HG03025 (cell line): ENCODE data around the gene DUOXA2.
"Not testable (repeated sequence)": the region's sequence is repeated elsewhere in the genome, so short reads cannot be mapped to it uniquely, and the experiment has no call there.

ENCODE experiments used
- ATAC-seq: cut with Tn5 transposase; IDR thresholded peaks from one replicate; pipeline ENCODE4 v1.9.1; 2021; ENCODE audit warnings: mild to moderate bottlenecking, moderate library complexity; ENCODE audit not compliant: unreplicated experiment, low FRiP score

The DUOXA2 gene

DNA sequence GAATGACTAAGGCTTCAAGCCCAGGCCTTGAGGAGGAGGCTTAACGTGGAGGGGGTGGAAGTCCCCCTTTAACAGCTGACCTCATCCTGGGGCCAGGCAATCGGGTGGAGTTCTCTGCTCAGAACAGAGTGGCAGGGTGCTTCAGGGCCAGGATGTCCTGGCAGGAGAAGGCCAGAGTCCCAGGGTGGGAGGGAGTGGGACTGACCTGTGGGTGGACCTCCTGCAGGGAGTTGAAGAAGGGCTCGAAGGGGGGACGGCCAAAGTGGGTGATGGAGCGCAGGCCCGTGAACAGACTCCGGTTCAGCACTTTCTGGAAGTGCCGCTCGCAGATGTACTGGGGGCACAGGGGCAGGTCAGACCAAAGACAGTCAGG, 19.8 kb upstream of the DUOXA2 start:
- no peak for ATAC-seq

DNA sequence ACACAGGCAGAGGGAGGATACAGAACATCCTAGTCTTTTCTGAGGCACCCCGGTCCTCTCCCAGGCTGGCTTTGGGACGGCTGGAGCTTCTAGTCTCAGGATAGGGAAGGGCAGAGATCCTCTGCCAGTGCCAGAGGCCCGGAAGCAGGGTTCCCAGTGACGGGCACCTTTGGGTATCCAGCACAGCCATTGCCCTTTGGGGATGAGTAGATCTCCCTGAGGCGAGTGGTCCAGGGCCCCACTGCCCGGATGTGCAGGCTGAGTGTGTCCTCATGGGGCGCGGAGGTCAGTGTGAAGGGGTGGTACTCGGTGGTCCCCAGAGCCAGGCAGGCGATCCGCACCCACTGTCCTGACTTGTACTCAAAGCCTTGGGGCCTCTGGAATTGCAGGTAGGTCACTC, 18.5 kb upstream of the DUOXA2 start:
- ATAC-seq = no peak

DNA sequence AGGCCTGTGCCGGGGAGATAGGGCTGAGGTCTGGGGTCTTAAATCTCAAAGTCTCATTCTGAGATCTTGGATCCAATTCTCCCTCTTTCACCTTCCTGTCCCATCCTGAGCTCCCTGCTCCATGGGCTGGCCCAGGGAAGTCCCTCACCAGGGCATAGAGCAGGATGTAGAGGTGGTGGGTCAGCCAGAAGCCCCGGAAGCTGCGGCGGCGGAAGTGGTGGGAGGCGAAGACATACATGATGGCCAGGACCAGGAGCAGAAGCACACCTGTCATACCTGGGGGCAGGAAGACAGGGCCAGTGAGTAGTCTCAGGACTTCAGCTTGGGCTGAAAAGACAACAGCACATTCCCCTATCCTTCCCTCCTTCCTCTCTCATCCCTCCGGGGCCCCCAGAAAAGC, 16.7 kb upstream of the DUOXA2 start:
- no peak for ATAC-seq

DNA sequence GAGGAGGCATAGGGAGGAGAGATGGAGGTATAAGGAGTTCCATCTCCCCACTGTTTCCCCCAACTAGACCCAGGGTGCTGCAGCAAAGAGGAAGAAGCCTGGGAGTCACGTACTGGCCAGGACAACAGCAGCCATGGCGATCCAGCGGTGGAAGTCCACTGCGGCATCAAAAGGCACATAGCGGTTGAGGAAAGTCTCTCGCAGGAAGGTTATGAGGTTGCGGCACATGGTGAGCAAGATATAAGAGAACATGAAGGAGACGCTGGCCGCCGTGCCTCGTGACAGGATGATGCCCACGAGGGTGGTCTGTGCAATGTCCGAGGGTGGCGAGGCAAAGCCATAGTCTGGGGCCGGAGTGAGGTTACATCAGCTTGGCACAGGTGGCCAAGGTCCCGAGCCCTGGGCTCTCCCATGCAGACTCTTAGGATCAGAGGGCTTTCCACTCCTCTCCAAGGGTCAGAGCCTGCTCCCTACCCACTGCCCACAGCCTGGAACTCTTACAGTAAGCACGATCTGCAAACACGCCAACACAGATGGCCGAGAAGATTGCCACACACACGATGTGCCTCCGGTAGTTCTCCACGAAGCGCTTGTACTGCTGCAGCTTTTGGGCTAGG, 14.5 kb upstream of the DUOXA2 start:
- ATAC-seq = no peak

DNA sequence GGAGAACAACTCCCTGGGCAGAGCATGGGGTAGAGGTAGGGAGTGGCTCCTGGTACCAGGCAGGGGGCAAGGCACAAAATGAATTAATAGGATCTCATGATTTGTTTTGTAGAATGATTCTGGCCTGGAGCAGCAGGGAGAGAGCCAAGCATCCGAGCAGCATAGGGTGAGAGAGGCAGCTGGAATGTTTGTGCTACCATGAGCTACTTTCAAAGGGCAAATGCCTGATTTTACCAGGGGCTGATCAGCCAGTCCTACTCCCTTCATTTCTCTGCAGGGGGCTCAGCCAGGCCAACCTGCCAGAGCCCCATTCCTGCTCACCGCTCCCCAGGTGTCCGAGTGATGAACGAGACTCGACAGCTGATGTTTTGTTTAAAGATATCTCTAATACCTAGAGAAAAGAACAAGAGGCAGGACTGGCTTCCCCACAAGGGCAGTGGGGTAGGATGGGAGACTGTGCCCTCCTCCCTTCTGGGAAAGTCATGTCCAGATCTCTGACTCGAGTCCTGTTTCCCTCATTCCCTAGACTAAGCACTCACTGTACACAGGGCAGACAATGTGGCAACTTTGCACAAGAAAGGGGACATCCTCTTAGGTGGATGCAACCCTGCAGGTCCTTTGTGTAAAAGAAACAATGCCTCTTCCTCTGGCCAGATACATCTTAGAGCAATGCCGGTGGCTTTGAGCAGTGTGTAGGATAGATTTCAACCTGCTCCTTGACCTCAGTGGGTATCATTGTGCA, 13.1 kb upstream of the DUOXA2 start:
- ATAC-seq = no peak

DNA sequence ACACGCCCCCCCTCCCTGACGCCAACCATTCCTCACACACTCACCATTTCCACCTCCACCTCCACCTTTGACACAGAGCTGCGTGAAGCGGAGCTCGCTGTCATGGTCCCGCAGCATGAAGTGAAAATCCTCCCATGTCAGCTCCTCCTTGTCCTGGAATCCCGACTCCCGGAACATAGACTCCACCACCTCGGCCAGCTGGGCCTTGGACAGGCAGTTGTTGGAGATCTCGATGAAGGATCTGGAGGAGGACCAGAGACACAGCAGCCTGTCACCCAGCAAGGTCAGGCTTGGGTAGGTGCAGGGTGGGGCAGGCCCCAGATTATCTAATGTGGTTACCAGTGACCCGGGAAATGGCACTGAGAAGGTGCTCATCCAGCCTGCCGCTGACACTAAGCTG, 12.4 kb upstream of the DUOXA2 start:
- no peak for ATAC-seq

DNA sequence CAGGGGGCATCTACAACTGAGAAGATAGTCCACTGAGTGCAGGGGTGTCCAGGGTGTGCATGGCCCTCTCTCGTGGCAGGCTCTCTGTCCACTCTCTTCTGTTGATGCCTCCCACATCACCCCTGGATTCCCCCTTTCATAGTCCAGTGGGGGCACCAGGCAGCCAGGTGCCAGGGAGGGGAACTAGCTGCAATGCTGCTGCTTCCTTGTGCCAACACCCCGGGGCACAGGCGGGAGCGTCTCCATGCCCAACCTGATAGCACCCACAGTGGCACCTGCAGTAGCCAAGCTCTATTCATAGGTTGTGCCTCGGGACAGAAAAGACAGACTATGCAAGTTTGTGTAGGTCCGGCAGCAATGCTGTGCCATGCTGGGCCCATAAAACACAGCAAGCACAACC, 11.9 kb upstream of the DUOXA2 start:
- no peak for ATAC-seq

DNA sequence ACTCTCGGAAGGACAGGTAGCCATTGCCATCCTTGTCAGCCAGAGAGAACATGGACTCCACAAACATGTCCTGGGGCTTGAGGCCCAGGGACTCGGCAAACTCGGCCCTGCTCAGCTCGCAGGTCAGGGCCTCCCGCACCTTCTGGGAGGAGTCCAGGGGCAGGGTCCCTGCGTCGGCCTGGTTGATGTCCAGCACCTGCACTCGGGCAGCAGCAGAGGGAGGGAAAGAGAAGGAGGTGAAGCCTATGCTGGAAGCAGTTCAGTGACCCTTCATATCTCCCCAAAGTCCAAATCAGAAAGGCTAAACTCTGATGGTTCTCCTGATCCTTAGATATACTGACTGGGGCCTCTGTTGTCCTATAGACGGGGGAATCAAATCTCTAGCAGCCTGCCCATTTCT, 10.0 kb upstream of the DUOXA2 start:
- not testable (repeated sequence) for ATAC-seq

DNA sequence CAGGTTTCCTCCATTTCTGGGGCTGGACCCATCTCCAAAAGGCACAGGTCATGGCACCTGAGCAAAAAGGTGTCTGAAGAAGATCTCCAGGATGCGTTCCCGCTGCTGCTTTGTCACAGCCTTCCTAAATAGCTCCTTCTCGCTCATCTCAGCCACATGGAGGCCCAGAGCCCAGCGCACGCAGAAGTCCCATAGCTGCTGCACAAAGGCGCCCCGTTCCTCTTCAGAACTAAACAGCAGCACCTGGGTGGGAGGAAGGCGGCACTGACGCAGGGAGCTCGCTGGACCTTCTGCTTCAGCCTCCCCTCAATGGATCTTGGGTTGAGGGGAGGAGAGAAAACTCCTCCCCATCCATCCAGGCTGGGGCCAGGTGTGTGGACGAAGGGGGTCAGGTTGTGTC, 8.5 kb upstream of the DUOXA2 start:
- ATAC-seq = no peak

DNA sequence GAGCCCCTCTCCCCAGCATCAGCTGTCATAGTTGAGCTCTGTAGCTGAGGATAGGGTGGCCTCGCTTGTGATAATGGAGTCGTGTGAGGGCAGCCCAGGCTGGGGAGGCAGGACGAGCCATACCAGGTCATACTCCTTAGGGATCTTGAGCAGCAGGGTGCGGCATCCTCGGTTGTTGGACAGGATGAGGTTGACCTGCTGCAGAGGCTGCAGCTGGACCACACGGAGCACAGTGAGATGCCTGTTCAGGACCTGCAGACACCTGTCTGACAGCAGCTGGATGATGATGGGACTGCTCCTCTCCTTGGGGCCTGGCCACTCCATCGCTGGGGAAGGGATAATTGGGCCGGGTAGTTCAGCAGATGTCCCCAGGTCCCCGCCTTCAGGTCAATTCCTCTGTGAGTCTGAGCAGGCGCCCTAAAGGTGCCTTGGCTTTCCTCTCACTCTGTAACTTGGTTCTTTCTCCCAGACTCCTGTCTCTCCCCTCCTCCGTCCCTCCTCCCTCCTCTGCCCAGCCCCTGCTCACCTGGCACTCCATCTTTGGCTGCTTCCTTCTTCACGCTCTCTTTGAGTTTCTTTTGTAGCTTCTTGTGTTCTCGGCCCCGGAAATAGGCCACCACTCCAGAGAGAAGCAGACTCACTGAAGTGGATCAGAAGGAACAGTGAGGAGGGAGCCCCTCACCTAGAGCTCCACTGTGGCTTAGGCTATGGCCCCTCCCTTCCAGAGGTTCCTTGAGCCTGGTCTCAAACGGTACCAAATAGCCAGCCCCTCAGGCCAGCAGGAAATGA, 7.9 kb upstream of the DUOXA2 start:
- ATAC-seq = no peak

DNA sequence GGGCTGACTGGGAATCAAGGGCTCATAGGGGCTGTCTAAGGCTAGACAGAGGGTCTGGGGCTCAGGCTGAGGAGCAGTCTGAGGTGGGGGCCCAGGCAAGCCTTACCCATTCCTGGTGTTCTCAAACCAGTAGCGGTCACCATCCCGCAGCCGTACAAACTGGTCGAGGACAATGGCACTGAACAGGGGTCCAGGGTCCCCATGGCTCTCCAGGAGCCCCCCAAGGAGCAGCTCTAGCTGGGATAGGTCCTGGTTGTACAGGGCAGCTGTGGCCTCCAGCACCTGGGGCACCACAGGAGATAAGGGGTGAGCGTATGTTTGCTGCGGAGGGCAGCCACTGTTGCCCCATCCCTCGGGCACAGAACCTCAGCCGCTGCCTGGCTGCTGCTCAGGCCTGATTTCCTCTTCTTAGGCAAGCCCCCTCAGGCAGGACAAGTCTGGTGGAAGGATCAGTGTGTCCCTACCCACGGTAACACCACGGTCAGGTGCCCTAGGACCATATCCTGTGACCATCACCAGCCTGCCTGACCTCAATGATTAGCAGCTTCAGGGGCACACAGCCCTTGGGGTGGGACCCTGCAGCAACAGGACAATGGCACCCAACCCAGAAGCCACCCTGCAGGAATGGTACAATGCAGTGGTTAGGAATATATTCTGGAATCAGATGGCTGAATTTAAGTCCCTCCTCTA, 6.0 kb upstream of the DUOXA2 start:
- ATAC-seq = no peak

DNA sequence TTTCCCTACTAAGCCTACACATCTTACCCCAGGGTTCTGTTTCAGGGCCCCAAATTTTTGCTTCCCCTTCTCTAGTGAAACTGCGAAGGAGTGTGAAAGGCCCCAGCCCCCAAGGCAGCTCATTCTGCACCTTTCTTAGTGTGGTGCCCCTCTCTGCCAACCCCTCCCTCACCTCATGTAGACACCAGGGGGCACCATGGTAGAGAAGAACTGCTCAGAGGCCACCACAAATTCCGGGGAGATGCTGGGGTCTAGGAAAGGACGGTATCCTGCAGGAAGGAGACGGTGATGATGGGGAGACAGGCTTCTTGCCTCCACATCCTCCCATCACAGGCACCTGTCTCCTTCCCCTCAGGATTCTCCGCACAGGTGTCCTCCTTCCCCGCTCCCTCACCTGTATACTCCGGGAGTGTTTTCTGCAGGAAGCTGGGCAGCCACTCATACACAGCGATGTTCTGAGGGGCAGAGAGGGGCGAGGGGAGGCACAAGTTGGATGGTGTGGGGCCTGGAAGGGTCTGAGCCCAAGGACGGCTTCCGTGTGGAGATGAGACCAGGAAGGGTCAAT, 3.8 kb upstream of the DUOXA2 start:
- no peak for ATAC-seq

DNA sequence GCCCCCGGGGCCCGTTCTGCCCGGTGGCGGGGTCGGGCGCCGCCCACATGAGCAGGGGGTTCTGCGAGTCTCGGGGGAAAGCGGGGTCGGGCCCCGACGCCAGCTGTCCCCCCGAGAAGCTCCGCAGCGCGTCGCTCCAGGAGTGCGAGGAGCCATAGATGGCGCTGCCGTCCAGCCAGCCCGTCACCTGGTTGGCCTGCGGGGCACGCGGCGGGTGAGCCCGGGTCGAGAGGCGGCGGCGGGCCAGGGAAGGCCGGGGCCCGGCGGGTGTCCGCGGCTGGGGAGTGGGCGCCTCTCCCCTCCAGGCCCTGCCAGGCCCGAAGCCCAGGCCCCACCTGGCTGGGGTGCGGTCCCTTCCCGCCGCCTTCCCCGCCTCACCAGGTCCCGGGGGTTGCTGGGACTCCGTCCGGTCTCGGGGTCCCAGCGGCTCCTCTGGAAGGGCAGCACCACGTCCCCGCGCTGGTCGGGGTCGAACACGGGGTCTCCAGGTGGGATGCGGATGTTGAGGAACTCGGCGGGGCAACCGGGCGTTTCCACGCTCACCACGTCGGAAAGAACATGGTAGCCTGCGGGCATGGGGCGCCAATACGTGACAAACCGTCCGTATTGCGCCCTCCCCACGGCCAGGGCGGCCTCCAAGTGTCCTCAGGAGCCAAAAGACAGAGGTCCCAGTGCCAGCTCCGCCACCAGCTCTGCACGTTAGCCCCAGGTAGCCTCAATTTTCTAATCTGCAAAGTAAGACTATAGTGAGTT, 2.6 kb upstream of the DUOXA2 start:
- no peak for ATAC-seq

DNA sequence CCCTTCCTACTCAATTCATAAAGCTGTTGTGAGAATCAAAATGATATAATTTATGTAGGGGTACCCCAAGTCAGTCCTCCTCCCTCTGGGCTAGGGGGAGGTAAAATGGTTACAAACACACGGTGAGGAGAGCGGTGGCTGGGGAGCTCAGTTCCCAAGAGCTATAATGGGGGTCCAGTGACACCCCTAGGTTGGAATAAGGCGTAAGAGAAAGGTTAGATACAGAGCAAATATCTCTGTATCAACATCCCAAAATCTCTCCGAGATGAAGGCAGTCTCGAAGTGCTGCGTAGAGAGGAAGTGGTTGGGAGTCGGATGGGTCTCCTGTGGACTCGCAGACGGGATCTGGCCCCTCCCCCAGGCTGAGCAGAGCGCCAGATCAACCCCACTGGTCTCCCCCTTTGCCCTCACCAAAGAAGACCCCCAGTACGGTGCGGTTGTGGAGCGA, 2.0 kb upstream of the DUOXA2 start:
- ATAC-seq = no peak

DNA sequence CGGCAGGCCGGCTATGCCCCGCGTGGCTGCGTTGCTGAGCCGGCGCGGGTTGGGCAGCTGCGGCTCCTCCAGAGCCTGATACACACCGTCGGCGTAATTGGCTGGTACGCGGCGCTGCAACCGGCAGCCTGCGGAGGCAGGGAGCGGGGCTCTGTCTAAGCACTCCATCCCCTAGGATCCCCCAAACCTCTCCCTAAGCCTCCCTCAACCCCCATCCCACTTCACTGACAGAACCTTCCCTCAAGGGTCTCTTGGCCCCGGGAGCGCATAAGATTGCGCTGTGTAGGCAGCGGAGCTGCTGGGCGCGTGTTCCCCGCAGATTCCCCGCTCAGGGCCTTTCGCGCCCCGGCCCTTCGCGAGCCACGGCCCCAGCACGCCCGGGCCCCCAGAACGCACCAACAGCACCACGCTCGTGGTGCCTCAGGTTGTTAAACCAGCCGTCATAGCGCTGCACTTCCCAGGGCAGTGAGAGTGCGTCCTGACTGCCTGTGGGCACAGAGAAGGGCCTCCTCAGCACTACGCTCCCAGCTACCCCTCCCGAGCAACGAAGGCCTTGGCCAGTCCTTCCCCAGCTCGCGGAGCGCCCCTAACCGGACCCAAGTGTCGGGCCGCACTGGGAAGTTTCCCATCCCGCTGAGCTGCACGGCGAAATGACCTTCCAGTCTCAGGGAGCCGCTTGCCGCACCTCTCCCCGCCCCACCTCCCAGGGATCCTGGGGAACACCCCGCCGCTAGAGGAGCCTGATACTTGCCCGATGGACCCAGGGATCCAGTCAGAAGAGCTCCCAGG, 1.3 kb upstream of the DUOXA2 start:
- ATAC-seq = no peak

DNA sequence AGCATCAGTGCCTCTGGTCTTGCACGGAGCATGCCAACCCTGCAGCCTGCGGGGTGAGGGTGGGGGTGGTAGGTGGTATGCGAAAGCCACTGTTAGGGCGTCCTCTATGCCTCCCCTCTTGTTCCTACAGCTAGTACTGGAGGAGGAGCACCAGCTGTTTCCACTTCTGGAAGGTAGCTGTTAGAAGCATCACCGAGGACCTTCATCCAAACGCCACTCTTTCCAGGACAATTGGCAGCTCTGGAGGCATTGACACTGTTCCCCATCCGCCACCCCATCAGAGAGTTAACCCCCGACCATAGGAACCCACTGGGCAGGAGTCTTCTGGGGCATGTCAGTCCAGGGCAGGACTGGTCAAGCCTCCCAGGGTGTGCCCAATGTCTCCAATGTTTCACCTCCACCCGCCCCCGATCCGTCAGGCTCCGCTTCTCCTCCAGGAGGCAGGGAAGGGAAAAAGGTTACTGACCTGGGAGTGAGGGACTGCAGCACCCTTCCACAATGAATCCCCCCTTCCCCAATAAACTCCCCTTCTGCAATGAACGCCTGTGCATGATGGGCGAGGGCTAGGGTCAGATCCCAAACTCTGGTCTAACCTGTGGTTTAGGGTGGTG, 641 bp upstream of the DUOXA2 start:
- ATAC-seq = no peak

DNA sequence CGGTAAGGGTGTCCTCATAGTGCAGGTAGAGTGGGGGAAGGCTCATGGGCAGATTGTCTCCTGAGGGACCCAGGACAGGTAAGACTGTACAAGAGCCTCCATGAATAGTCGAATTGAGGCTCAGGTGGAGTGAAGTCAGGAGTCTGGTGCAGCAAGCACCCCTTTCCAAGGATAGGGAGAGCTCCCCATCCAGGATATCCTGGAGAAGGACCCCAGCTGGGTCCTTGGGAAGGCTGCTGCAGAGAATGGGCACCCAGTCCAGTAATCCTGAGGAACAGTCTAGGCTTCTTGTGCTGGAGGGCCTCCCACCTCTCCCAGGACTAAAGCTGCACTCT, 592 bp downstream of the DUOXA2 start:
- ATAC-seq = no peak

DNA sequence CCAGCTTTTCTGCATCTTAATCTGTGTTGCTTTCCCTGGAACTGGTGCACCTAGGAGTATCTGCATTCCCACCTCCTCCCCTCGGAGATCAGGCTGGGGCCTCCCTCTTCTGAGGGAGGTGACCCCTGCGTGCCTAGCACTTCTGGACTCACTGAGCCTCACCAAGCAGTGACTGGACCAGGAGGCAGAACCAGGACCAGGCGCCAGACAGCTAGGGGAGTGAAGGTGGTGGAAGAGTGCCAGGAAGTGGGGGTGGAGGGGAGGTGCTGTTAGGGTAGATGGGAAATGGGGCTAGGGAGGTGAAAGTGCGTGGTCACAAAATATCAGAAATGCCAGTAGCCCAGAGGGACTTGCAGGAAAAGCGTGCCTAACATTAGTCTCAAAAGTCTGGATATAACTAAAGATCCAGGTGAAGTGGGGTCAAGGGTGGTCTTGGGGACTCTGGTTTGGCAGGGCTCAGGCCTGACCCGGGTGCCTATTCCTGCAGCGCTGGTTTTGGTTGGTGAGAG, 1.2 kb downstream of the DUOXA2 start:
- no peak for ATAC-seq

DNA sequence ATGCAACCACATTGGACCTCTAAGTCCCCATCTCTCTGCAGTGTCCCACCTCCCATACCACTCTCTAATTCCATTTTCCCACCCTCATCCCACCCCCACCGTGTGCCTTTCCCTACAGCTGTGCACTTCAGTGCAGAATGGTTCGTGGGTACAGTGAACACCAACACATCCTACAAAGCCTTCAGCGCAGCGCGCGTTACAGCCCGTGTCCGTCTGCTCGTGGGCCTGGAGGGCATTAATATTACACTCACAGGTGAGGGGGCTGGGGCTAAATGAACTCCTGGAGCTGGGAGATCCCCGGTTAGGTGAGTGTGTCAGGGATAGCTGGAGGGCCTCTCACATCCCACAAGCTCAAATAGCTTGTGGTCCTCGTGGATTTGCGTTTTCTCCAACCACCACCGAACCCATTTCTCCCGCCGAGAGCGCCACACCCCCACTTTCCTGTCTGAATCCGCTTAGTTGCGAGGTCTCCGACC, 1.9 kb downstream of the DUOXA2 start:
- no peak for ATAC-seq
